ENCODE measurements around the gene NPIPB6. TPM values are rescaled to one million over a fixed set of nuclear protein-coding genes. Genes with fewer than 3 reads are reported as not detected.
A peak's percentile ranks its signal among the peaks of the same experiment; 100 is the strongest.

The NPIPB6 gene
- total and polyA plus RNA-seq, 4 donors, result 1.5 to 6.1 (median 2.5) TPM; not detected in 1

DNA sequence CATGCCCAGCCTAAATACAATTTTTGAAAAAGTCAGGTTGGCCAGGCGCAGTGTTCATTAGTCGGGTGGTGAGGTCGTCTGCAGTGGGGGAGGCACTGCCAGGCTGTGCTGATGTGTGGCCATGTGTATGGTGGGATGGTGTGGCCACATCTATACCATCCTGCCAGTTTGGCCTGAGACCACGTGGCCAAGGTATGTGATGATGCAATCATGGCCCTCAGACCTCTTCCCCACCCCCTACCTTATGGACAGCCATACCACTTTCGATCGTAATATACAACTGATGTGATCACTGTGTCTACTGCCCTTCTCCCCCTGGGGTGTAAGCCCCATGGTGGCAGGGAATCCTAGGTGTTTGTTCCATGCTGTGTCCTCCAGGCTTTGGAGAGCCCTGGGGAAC is 47.3 kb downstream of the NPIPB6 start:
- H3K27ac ChIP-seq (ENCODE audit: low read depth, low read length), result no peak overlapping the region
- H3K4me3 ChIP-seq (ENCODE audit: low read depth, low read length), result no peak overlapping the region
- H3K27me3 ChIP-seq (ENCODE audit: control insufficient read depth, insufficient read depth, low read length), result no peaks in the 10 kb centered on the region
- H3K4me1 ChIP-seq (ENCODE audit: control insufficient read depth, insufficient read depth, low read length), result peaks cover 3% of the 10 kb centered on the region
- DNase-seq (ENCODE audit: low read depth in 4 of 6, low spot score in 6 of 6), result no peak
- WGBS (ENCODE audit: insufficient coverage), result 91% methylated on average over 4 of the region's 6 CpGs
- H3K36me3 ChIP-seq (ENCODE audit: control insufficient read depth, insufficient read depth, low read length), result peaks cover 63% of the 10 kb centered on the region
- no peaks in the 10 kb centered on the region for H3K9me3 ChIP-seq (ENCODE audit: control insufficient read depth, insufficient read depth, low read length)

GRCh38 chr16:28313587-28313986 is 49.7 kb downstream of the NPIPB6 start:
- Histone ChIP-seq H3K27me3 (ENCODE audit: control insufficient read depth, insufficient read depth, low read length) (no peaks in the 10 kb centered on the region), H3K4me3 (ENCODE audit: low read depth, low read length) (no peak overlapping the region), H3K27ac (ENCODE audit: low read depth, low read length) (no peak overlapping the region), H3K9me3 (ENCODE audit: control insufficient read depth, insufficient read depth, low read length) (no peaks in the 10 kb centered on the region), H3K36me3 (ENCODE audit: control insufficient read depth, insufficient read depth, low read length) (peaks cover 64% of the 10 kb centered on the region), H3K4me1 (ENCODE audit: control insufficient read depth, insufficient read depth, low read length) (peaks cover 3% of the 10 kb centered on the region)
- DNase-seq (ENCODE audit: low read depth in 4 of 6, low spot score in 6 of 6), result no peak
- no CpG with 5 or more reads among the region's 11 CpGs for WGBS (ENCODE audit: insufficient coverage)

GRCh38 chr16:28312327-28312726 is 51.0 kb downstream of the NPIPB6 start:
- peaks cover 55% of the 10 kb centered on the region for H3K36me3 ChIP-seq (ENCODE audit: control insufficient read depth, insufficient read depth, low read length)
- WGBS (ENCODE audit: insufficient coverage), result 90% methylated on average over 10 of the region's 10 CpGs
- peaks cover 3% of the 10 kb centered on the region for H3K4me1 ChIP-seq (ENCODE audit: control insufficient read depth, insufficient read depth, low read length)
- DNase-seq (ENCODE audit: low read depth in 4 of 6, low spot score in 6 of 6), result no peak
- H3K27ac ChIP-seq (ENCODE audit: low read depth, low read length), result no peak overlapping the region
- no peaks in the 10 kb centered on the region for H3K9me3 ChIP-seq (ENCODE audit: control insufficient read depth, insufficient read depth, low read length)
- H3K4me3 ChIP-seq (ENCODE audit: low read depth, low read length), result no peak overlapping the region
- no peaks in the 10 kb centered on the region for H3K27me3 ChIP-seq (ENCODE audit: control insufficient read depth, insufficient read depth, low read length)

GRCh38 chr16:28311913-28312312 is 51.4 kb downstream of the NPIPB6 start:
- peaks cover 1% of the 10 kb centered on the region for H3K4me1 ChIP-seq (ENCODE audit: control insufficient read depth, insufficient read depth, low read length)

DNA sequence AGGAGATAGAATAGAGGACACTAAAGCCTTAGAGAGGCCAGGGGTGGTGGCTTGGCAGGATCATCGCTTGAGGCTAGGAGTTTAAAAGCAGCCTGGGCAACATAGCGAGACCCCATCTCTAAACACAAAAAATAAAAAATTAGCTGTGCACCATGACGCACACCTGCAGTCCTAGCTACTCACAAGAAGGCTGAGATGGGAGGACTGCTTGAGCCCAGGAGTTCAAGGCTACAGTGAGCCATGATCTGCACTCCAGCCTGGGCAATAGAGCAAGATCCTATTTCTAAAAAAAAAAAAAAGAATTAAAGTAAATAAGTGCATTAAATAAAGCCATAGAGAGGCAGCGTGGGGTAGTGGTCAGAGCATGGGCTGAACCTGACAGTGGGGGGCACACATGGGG is 51.9 kb downstream of the NPIPB6 start:
- Histone ChIP-seq H3K4me1 (ENCODE audit: control insufficient read depth, insufficient read depth, low read length) (no peaks in the 10 kb centered on the region), H3K27me3 (ENCODE audit: control insufficient read depth, insufficient read depth, low read length) (no peaks in the 10 kb centered on the region), H3K36me3 (ENCODE audit: control insufficient read depth, insufficient read depth, low read length) (peaks cover 51% of the 10 kb centered on the region), H3K27ac (ENCODE audit: low read depth, low read length) (no peak overlapping the region), H3K9me3 (ENCODE audit: control insufficient read depth, insufficient read depth, low read length) (no peaks in the 10 kb centered on the region), H3K4me3 (ENCODE audit: low read depth, low read length) (no peak overlapping the region)
- 100% methylated on average over 2 of the region's 4 CpGs for WGBS (ENCODE audit: insufficient coverage)
- no peak for DNase-seq (ENCODE audit: low read depth in 4 of 6, low spot score in 6 of 6)

More at GRCh38 chr16:28311913-28312312, 51.4 kb downstream of the NPIPB6 start:
- no peak overlapping the region for H3K4me3 ChIP-seq (ENCODE audit: low read depth, low read length)
- H3K36me3 ChIP-seq (ENCODE audit: control insufficient read depth, insufficient read depth, low read length), result peaks cover 51% of the 10 kb centered on the region
- no peak overlapping the region for H3K27ac ChIP-seq (ENCODE audit: low read depth, low read length)
- 82% methylated on average over 12 of the region's 14 CpGs for WGBS (ENCODE audit: insufficient coverage)
- no peaks in the 10 kb centered on the region for H3K27me3 ChIP-seq (ENCODE audit: control insufficient read depth, insufficient read depth, low read length)
- no peak for DNase-seq (ENCODE audit: low read depth in 4 of 6, low spot score in 6 of 6)
- no peaks in the 10 kb centered on the region for H3K9me3 ChIP-seq (ENCODE audit: control insufficient read depth, insufficient read depth, low read length)

- no peaks in the 10 kb centered on the region for H3K9me3 ChIP-seq (ENCODE audit: control insufficient read depth, insufficient read depth, low read length)
- no peak overlapping the region for H3K4me3 ChIP-seq (ENCODE audit: low read depth, low read length)
- H3K36me3 ChIP-seq (ENCODE audit: control insufficient read depth, insufficient read depth, low read length), result peaks cover 54% of the 10 kb centered on the region
- no peak for DNase-seq (ENCODE audit: low read depth in 4 of 6, low spot score in 6 of 6)
- WGBS (ENCODE audit: insufficient coverage), result 91% methylated on average over 11 of the region's 11 CpGs
- no peaks in the 10 kb centered on the region for H3K4me1 ChIP-seq (ENCODE audit: control insufficient read depth, insufficient read depth, low read length)
- no peak overlapping the region for H3K27ac ChIP-seq (ENCODE audit: low read depth, low read length)
- H3K27me3 ChIP-seq (ENCODE audit: control insufficient read depth, insufficient read depth, low read length), result no peaks in the 10 kb centered on the region
These were observed 52.5 kb downstream of the NPIPB6 start for GRCh38 chr16:28310796-28311195.

GRCh38 chr16:28309811-28310311 is 53.4 kb downstream of the NPIPB6 start:
- 95% methylated on average over 12 of the region's 20 CpGs for WGBS (ENCODE audit: insufficient coverage)
- Histone ChIP-seq H3K27ac (ENCODE audit: low read depth, low read length) (no peak overlapping the region), H3K9me3 (ENCODE audit: control insufficient read depth, insufficient read depth, low read length) (no peaks in the 10 kb centered on the region), H3K4me3 (ENCODE audit: low read depth, low read length) (no peak overlapping the region), H3K4me1 (ENCODE audit: control insufficient read depth, insufficient read depth, low read length) (no peaks in the 10 kb centered on the region), H3K36me3 (ENCODE audit: control insufficient read depth, insufficient read depth, low read length) (peaks cover 53% of the 10 kb centered on the region), H3K27me3 (ENCODE audit: control insufficient read depth, insufficient read depth, low read length) (no peaks in the 10 kb centered on the region)
- no peak for DNase-seq (ENCODE audit: low read depth in 4 of 6, low spot score in 6 of 6)

DNA sequence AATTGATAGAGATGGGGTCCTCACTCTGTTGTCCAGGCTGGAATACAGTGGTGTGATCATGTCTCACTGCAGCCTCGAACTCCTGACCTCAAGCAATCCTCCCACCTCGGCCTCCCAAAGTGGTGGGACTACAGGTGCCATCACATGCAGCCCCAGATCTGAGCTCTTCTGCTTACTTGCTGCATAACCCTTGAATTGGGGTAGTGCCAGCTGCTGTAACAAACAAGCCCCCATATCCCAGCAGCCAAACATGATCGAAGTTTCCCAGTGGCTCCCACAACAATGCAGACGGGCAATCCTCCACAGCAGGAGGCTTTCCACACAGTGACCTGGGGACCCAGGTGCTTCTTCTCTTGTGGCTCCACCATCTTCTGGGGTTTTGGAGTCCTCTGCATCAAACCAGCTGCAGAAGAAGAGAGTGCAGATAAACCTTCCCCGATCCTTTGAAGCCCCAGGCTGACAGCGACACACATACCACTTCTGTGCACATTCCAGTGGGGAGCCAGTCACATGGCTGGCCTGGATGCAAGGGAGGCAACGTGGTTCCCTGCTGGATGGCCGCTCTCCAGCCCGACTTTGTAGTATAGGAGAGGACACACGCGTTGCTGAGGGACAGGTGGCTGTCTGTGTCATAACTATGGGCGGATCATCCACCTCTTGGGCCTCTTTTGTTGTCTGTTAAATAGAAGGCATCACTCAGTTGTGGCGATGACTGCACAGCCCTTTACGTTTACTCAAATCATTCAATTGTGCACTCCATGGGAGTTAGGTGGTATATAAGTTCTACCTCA is 54.3 kb downstream of the NPIPB6 start:
- H3K27ac ChIP-seq (ENCODE audit: low read depth, low read length), result no peak overlapping the region
- H3K36me3 ChIP-seq (ENCODE audit: control insufficient read depth, insufficient read depth, low read length), result peaks cover 58% of the 10 kb centered on the region
- no peaks in the 10 kb centered on the region for H3K27me3 ChIP-seq (ENCODE audit: control insufficient read depth, insufficient read depth, low read length)
- no peaks in the 10 kb centered on the region for H3K4me1 ChIP-seq (ENCODE audit: control insufficient read depth, insufficient read depth, low read length)
- no peaks in the 10 kb centered on the region for H3K9me3 ChIP-seq (ENCODE audit: control insufficient read depth, insufficient read depth, low read length)
- H3K4me3 ChIP-seq (ENCODE audit: low read depth, low read length), result no peak overlapping the region
- WGBS (ENCODE audit: insufficient coverage), result 91% methylated on average over 7 of the region's 14 CpGs
- DNase-seq (ENCODE audit: low read depth in 4 of 6, low spot score in 6 of 6), result no peak

GRCh38 chr16:28307936-28308335 is 55.4 kb downstream of the NPIPB6 start:
- no peak overlapping the region for H3K4me3 ChIP-seq (ENCODE audit: low read depth, low read length)
- 92% methylated on average over 1 of the region's 5 CpGs for WGBS (ENCODE audit: insufficient coverage)
- DNase-seq (ENCODE audit: low read depth in 4 of 6, low spot score in 6 of 6), result no peak
- H3K36me3 ChIP-seq (ENCODE audit: control insufficient read depth, insufficient read depth, low read length), result peaks cover 54% of the 10 kb centered on the region
- no peaks in the 10 kb centered on the region for H3K9me3 ChIP-seq (ENCODE audit: control insufficient read depth, insufficient read depth, low read length)
- H3K4me1 ChIP-seq (ENCODE audit: control insufficient read depth, insufficient read depth, low read length), result no peaks in the 10 kb centered on the region
- H3K27me3 ChIP-seq (ENCODE audit: control insufficient read depth, insufficient read depth, low read length), result no peaks in the 10 kb centered on the region
- no peak overlapping the region for H3K27ac ChIP-seq (ENCODE audit: low read depth, low read length)

DNA sequence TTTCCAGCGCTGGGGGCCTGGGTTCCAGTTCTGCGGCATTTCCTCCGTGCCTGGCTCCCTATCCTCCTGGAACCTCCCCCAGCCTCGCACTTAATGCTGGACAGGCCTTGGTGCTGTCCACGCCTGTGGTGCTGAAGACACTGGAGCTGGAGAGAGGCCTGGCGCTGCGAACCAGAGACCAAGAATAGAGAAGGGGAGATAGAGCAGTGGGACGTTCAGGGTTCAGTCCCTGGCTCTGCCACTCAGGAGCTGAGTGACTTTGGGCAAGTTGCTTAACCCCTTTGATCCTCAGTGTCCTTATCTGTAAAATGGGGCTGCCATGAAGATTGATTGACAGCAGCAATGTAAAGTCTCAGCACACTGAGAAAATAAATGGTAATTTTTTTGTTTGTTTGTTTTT is 59.1 kb downstream of the NPIPB6 start:
- H3K9me3 ChIP-seq (ENCODE audit: control insufficient read depth, insufficient read depth, low read length), result no peaks in the 10 kb centered on the region
- H3K4me3 ChIP-seq (ENCODE audit: low read depth, low read length), result no peak overlapping the region
- peaks cover 46% of the 10 kb centered on the region for H3K36me3 ChIP-seq (ENCODE audit: control insufficient read depth, insufficient read depth, low read length)
- 88% methylated on average over 5 of the region's 8 CpGs for WGBS (ENCODE audit: insufficient coverage)
- H3K27me3 ChIP-seq (ENCODE audit: control insufficient read depth, insufficient read depth, low read length), result no peaks in the 10 kb centered on the region
- H3K4me1 ChIP-seq (ENCODE audit: control insufficient read depth, insufficient read depth, low read length), result peaks cover 6% of the 10 kb centered on the region
- no peak overlapping the region for H3K27ac ChIP-seq (ENCODE audit: low read depth, low read length)
- peak in 1 of 6 donors; percentile 47 for DNase-seq (ENCODE audit: low read depth in 4 of 6, low spot score in 6 of 6)
